ENCODE results near the gene BOD1L1.

BOD1L1 gene

GRCh38 chr4:13558881-13559280 is 68.6 kb downstream of the BOD1L1 start:
- DNase-seq (ENCODE audit: low read depth, low spot score): no peak

GRCh38 chr4:13555325-13555724 is 72.2 kb downstream of the BOD1L1 start:
- no peak for DNase-seq (ENCODE audit: low read depth, low spot score)

- no peak for DNase-seq (ENCODE audit: low read depth, low spot score)
Observed at GRCh38 chr4:13553081-13553480, 74.4 kb downstream of the BOD1L1 start.

DNA sequence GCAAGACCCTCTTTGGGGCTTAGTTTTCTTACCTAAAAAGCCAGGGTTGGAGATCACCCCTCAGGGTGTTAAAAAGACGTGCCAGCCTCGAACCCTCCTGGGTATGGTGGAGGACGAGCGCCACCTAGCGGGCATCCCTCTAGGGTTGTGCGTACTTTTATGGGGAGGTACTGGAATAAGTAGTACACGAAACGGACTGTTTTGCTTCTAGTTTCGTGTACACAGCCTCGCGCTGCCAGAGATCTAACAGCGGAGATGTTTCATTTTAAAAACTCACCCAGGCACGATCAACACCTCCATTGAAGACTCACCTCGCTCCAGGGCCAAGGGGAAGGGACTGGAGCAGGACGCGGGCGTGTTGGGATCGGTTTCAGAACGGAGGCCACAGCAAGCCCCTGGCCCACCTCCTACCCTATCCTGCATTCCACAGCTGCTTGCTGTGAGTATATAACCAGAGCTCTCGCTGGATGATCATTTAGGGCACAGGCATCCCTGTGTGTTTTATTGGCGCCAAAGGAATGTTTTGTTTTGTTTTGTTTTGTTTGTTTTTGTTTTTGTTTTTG is 78.5 kb downstream of the BOD1L1 start:
- DNase-seq (ENCODE audit: low read depth, low spot score): peak; percentile 67

- DNase-seq (ENCODE audit: low read depth, low spot score): no peak
Observed at GRCh38 chr4:13548059-13548983, 79.2 kb downstream of the BOD1L1 start.

GRCh38 chr4:13547485-13548041 is 80.0 kb downstream of the BOD1L1 start:
- DNase-seq (ENCODE audit: low read depth, low spot score): no peak

DNA sequence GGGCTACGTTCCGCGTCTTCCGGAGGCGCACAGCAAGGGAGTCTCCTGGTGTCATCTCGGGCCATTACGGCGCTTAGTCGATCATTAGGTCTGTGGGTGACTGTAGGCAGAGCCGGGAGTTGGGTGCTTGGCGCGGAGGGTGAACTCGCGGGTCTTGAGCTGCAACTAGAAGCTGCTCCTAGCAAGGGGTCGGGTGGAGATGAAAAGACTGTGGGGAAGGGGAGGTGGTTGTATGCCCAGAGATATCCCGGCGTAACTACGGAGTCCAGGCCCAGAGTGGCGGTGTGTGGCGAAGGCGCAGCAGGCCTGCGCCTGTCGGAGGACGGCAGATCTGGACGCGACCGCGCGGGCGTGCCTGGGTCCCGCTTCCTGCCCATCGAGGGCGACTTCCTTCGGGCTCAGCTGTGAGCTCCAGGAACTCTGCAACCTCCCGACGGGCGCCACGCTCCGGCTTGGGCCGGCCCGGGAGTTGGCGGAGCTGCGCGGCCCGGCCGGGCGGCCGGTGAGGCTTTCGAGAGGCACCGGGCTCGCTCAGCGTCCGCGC is 80.5 kb downstream of the BOD1L1 start:
- DNase-seq (ENCODE audit: low read depth, low spot score): no peak

GRCh38 chr4:13546142-13546940 is 81.2 kb downstream of the BOD1L1 start:
- DNase-seq (ENCODE audit: low read depth, low spot score): no peak

DNA sequence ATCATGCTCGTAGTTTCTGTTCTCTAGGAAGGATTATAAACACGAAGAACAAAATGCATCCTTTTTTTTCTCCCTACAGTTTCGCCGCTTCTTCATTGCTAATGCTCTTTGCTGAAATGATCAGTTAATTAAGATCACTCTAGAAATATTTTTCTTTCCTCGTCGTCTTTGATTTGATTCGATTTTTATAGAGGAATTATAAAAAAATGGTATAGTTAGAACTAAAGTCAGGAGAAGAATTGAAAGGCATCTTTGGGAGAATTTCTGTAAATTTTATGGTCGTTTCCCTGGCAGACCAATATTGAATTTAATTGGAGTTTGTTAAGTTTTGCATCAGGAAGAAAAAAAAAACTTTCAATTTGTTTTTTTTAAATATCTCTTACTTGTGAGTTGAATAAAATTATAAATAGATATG is 82.1 kb downstream of the BOD1L1 start:
- no peak for DNase-seq (ENCODE audit: low read depth, low spot score)

GRCh38 chr4:13544606-13545393 is 82.7 kb downstream of the BOD1L1 start:
- no peak for DNase-seq (ENCODE audit: low read depth, low spot score)

DNA sequence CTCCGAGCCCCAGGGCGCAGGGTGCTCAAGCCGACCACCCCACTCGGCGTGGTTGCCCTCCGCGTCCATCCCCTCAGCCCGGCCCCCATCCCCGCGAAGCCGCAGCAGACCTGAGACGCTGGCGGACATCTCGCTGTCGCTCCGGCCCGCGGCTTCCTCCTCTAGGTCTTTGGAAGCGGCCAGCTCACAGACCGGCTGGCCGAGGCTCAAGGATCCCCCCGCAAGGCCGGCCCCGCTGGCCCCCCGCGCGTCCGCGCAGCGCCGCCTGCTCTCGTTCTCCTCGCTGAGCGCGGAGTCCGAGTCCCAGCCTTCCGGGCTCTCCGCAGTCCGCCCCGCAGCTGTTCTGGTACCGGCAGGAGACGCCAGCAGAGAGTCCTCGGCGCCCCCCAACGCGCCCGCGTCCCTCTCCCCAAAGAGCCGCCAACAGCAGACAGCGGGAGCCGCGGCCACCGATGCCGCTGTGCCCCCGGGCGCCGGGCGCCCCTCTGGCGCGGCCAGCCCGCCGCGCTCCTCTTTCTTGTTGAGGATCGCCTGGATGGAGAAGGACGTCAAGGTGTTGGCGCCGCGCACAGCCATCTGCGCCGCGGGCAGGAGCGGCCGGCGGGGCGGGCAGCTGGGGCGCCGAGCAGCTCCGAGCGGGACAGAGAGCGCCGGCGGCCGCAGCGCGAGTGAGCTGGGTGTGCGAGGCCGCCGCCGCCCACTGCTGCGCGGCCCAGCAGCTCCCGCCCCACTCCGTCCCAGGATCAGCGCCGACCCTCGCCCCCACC is 83.5 kb downstream of the BOD1L1 start, which contains the start of gene NKX3-2:
NKX3-2 (minus strand) TSS at position 670 of the 767 bp plus-strand sequence; CDS start at position 576, 94 bp downstream.
- DNase-seq (ENCODE audit: low read depth, low spot score): no peak

DNA sequence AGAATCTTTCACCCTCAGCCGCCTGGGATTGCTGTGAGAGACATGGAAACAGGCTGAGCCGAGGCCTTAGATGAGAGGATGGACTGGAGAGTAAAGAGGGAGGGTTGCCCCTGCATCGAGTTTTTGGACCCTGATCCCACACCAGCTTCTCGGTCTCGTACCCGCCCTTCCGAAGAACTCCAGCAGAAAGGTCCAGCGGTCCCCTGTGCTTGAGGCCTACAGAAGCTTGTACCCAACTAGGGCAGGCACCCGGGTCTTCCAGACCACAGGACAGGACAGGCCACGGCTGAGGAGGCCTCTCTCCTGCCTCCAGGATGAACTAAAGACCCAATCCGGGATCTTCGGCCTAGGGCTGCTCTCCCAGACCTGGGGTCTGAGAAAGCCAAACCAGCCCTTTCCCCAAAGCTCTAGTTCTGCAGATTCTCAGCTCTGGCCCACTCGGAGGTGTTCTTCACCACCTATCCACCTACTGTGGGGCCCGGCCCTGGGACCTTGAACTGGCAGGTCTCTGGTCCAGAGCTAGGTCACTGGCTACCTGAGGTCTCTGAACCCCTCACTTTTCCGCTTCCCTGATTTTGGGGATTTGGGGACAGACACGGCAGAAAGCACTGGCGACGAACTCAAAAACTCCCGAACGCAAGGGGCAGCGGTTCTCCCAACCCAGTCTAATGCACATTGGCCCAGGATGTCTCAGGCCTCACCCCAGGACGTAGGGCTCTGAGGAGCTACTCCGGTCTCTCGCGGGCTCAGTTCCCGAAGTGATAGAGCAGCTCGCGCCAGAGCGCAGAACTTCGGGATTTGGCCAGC is 84.3 kb downstream of the BOD1L1 start:
- DNase-seq (ENCODE audit: low read depth, low spot score): no peak

DNA sequence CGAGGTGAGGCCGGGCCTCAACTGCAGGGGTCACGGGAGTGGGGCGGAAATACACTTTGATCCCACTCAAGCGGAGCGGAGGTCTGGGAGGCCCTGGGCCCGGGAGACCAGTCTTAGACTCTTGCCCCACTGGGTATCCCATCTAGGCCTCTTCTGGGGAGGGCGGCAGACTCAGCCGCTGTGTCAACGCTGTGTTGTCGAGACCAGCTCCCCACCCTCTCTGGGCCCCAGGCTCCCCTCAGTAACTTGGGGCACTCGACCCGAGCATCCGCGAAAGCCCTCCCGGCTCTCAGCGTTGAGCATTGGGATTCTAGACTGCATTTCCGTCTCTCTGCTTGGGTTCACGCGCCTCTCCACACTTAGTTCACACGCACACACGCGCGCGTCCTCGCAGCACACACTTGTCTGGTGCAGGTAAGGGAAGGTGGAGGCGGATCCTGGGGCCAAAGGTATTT is 84.9 kb downstream of the BOD1L1 start:
- DNase-seq (ENCODE audit: low read depth, low spot score): no peak

- DNase-seq (ENCODE audit: low read depth, low spot score): no peak
Observed at GRCh38 chr4:13541720-13542576, 85.6 kb downstream of the BOD1L1 start.

- DNase-seq (ENCODE audit: low read depth, low spot score): no peak
Observed at GRCh38 chr4:13541176-13541604, 86.3 kb downstream of the BOD1L1 start.

DNA sequence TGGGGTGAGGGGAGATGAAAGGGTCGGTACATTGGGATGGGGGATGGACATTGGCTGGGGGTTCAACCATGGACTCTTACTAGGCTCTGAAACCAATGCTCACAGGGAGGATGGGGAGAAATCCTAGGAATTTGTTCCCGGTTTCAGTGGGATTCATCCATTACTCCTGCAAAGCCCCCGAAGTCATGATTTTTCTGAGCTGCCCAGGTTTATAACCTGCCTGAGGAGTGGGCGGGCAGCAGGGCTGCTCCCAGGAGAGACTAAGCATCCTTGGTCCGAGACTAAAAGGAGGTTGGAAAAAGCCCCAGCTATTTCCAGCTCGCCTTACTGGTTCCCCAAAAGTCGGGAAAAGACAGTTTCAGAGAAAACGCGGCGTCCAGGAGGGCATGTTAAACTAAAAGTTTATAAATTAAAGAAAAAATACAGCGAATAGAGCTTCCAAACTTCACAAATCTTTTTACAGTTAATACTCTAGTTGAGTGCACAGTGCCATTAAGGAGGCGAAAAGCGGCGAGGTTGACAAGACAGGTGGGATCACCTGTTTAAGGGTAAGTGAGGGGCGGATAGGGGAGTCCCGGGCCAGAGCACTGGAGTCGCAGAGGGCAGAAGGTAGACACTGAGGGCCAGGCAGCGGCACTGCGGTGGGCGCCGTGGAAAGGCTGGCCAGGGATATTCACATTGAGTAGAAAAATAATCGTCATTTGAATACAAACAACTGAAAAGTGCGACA is 86.9 kb downstream of the BOD1L1 start:
- DNase-seq (ENCODE audit: low read depth, low spot score): no peak
